ENCODE measurements around the gene FKBP1B. TPM values are rescaled to one million over a fixed set of nuclear protein-coding genes. Genes with fewer than 3 reads are reported as not detected.
A peak's percentile ranks its signal among the peaks of the same experiment; 100 is the strongest.

The FKBP1B gene
- total RNA-seq, 1 donor from 2014 or later, result 16.2 TPM

DNA sequence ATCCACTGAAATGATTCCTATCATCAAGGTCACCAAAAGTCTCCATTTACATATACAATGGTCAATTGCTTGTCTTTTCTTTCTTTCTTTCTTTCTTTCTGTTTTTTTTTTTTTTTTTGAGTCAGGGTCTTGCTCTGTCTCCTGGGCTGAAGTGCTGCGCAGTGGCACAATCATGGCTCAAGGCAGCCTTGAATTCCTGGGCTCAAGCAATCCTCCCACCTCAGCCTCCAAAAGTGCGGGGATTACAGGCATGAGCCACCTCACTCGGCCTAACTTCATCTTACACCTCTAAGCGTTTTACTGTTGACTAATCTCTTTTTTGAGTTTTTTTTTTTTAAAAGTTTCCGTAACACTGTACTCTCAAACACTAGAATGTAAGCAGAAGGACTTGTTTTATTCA lies 25.7 kb downstream of the FKBP1B start:
- peaks cover 6% of the 10 kb centered on the region for H3K36me3 Mint-ChIP-seq (ENCODE audit: low read depth)
- peak overlapping the region; percentile 99 for H3K4me3 Mint-ChIP-seq (ENCODE audit: unreplicated experiment)
- H3K27ac Mint-ChIP-seq (ENCODE audit: unreplicated experiment), result peak overlapping the region; percentile 99
- no peaks in the 10 kb centered on the region for H3K27me3 Mint-ChIP-seq (ENCODE audit: low read depth)
- DNase-seq (ENCODE audit: low spot score), result no peak
- TF ChIP-seq, protein P1, sequence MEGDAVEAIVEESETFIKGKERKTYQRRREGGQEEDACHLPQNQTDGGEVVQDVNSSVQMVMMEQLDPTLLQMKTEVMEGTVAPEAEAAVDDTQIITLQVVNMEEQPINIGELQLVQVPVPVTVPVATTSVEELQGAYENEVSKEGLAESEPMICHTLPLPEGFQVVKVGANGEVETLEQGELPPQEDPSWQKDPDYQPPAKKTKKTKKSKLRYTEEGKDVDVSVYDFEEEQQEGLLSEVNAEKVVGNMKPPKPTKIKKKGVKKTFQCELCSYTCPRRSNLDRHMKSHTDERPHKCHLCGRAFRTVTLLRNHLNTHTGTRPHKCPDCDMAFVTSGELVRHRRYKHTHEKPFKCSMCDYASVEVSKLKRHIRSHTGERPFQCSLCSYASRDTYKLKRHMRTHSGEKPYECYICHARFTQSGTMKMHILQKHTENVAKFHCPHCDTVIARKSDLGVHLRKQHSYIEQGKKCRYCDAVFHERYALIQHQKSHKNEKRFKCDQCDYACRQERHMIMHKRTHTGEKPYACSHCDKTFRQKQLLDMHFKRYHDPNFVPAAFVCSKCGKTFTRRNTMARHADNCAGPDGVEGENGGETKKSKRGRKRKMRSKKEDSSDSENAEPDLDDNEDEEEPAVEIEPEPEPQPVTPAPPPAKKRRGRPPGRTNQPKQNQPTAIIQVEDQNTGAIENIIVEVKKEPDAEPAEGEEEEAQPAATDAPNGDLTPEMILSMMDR (IDR thresholded peaks at IDR 0.05), result no peak
- H3K9me3 Mint-ChIP-seq (ENCODE audit: low read depth), result no peaks in the 10 kb centered on the region
- peaks cover 28% of the 10 kb centered on the region for H3K4me1 Mint-ChIP-seq (ENCODE audit: low read depth)

DNA sequence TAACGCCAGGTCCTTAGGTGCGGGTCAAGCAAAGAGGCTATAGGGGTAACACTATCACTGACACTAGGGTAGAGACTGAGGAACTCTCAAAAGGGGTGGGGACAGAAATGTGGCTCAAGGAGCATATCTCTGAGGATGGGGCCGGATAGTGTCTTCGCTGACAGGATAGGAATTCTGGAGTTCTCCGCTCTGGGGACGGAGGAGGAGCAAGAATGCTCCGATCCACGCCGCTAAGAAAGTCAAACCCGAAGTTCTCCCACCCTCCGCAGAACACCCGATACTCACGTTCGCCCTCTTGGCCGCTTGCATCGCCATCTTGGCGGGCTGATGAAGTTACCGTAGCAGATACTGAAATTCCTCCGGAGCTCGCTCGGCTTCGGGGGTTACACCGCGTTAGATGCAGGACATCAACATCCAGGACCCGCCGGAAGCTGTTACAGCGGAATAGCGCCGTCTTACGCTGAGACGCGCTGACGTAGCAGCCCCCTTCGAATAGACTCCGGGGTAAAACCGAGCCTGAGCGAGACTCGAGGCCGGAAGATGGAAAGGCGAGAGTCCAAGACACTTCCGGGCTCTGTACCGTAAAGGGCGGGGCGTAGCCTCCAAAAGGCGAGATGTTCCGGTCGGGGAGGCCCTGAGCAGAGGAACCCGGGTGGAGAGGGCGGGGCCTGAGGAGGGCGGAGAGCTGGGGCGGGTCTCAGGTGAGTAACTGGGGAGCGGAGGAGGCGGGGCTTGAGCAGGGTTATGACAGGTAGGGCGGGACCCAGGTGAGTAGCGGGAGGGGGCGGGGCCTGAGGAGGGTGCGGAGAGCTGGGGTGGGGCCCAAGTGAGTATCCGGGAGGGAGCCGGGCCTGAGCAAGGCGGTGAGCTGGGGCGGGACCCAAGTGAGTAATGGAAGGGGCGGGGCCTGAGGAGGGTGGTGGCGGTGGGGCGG lies 26.6 kb downstream of the FKBP1B start, which contains the start of gene SF3B6:
SF3B6 (minus strand) TSS at position 412 of the 934 bp plus-strand sequence; CDS start at position 315, 97 bp downstream.
- Mint-ChIP-seq H3K27me3 (ENCODE audit: low read depth) (no peaks in the 10 kb centered on the region), H3K36me3 (ENCODE audit: low read depth) (peaks cover 7% of the 10 kb centered on the region), H3K4me1 (ENCODE audit: low read depth) (peaks cover 28% of the 10 kb centered on the region), H3K9me3 (ENCODE audit: low read depth) (no peaks in the 10 kb centered on the region), H3K4me3 (ENCODE audit: unreplicated experiment) (peak within 1 kb of the TSS; percentile 99), H3K27ac (ENCODE audit: unreplicated experiment) (peak within 1 kb of the TSS; percentile 99)
- DNase-seq (ENCODE audit: low spot score), result peak; percentile 98
- TF ChIP-seq, protein P1 (IDR thresholded peaks at IDR 0.05), result peak; percentile 39

DNA sequence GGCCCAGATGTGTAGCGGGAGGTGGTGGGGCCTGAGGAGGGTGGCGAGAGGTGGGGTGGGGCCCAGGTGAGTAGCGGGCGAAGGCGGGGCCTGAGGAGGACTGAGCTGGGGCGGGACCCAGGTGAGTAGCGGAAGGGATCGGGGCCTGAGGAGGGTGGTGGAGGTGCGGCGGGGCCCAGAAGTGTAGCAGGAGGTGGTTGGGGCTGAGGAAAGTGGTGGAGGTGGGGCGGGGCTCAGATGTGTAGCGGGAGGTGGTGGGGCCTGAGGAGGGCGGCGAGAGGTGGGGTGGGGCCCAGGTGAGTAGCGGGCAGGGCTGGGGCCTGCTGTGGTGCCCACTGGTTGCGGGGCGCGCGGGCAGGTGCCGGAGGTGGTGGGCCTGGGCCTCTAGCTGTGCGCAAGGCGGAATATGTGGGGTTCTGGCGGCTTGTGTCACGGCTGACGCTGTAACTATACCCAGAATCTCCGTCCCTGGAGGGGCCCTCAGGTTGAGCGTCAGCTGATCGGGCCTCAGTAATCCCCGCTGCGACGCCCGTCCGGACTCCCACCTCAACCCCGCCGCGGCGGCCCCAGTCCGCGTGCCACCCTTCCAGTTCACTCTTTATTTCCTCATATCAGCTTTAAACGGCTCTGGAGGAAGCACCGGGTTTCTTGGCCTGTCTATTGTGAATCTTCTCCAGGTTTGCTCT lies 27.5 kb downstream of the FKBP1B start:
- Mint-ChIP-seq H3K27ac (ENCODE audit: unreplicated experiment) (peak overlapping the region; percentile 99), H3K4me3 (ENCODE audit: unreplicated experiment) (peak overlapping the region; percentile 99), H3K9me3 (ENCODE audit: low read depth) (no peaks in the 10 kb centered on the region), H3K36me3 (ENCODE audit: low read depth) (peaks cover 11% of the 10 kb centered on the region), H3K4me1 (ENCODE audit: low read depth) (peaks cover 28% of the 10 kb centered on the region), H3K27me3 (ENCODE audit: low read depth) (no peaks in the 10 kb centered on the region)
- no peak for DNase-seq (ENCODE audit: low spot score)
- TF ChIP-seq, protein P1 (IDR thresholded peaks at IDR 0.05), result no peak

DNA sequence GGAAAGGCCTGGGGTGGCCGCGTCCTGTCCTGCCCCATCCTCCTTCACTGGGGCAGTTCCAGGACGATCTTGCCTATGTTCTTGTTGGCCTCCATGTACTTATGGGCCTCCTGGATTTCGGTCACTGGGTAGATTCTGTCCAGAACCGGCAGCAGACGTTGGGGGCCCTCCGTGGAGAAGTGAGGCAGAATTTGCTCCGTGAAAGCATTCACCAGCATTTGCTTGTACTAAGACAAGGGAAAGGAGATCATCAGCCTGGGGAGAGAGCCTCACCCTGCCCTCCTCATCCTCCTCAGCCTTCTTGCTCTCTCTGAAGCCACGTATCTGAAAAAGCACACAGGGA lies 28.0 kb downstream of the FKBP1B start:
- H3K27ac Mint-ChIP-seq (ENCODE audit: unreplicated experiment), result peak overlapping the region; percentile 99
- H3K4me3 Mint-ChIP-seq (ENCODE audit: unreplicated experiment), result peak overlapping the region; percentile 99
- DNase-seq (ENCODE audit: low spot score), result no peak
- TF ChIP-seq, protein P1 (IDR thresholded peaks at IDR 0.05), result no peak
- peaks cover 14% of the 10 kb centered on the region for H3K36me3 Mint-ChIP-seq (ENCODE audit: low read depth)
- H3K4me1 Mint-ChIP-seq (ENCODE audit: low read depth), result peaks cover 32% of the 10 kb centered on the region
- no peaks in the 10 kb centered on the region for H3K27me3 Mint-ChIP-seq (ENCODE audit: low read depth)
- no peaks in the 10 kb centered on the region for H3K9me3 Mint-ChIP-seq (ENCODE audit: low read depth)

DNA sequence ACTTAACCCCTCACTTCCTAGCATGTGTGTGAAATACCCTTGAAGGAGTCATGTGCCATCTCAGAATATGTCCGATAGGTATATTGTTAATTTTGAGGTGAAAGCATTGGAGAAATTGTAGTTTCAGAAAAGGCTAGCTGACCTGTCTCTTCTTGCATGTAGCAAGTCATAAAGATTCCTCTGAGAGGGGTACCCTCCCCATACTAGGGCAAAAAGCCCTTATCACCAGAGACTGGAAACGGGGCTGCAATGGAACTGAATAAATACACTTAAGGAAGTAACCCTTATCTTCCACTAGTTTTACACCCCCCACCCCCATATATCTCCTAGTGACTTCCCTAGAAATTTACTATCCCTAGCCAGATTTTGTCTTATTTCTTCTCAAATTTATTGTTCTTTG lies 28.3 kb downstream of the FKBP1B start:
- Mint-ChIP-seq H3K27me3 (ENCODE audit: low read depth) (no peaks in the 10 kb centered on the region), H3K27ac (ENCODE audit: unreplicated experiment) (peak overlapping the region; percentile 99), H3K4me1 (ENCODE audit: low read depth) (peaks cover 32% of the 10 kb centered on the region), H3K9me3 (ENCODE audit: low read depth) (no peaks in the 10 kb centered on the region), H3K36me3 (ENCODE audit: low read depth) (peaks cover 16% of the 10 kb centered on the region), H3K4me3 (ENCODE audit: unreplicated experiment) (peak overlapping the region; percentile 99)
- no peak for DNase-seq (ENCODE audit: low spot score)
- TF ChIP-seq, protein P1 (IDR thresholded peaks at IDR 0.05), result no peak

Measured in chondrocyte (in vitro differentiated cells).